Progenitor cell of endocrine pancreas (in vitro differentiated cells): ENCODE data around the gene TMEM214. TPM values are rescaled to one million over a fixed set of nuclear protein-coding genes. Genes with fewer than 3 reads are reported as not detected.

Experiments used
- DNase-seq: peaks from one replicate; pipeline ENCODE4 v3.0.0; 2021; ENCODE audit warnings: low spot score; ENCODE audit not compliant: unreplicated experiment
- H3K27ac Mint-ChIP-seq: 2 replicates; pipeline ENCODE4 v1.8.0; 2021; ENCODE audit warnings: mild to moderate bottlenecking, moderate library complexity, mixed read lengths
- H3K27me3 Mint-ChIP-seq: 2 replicates; pipeline ENCODE4 v1.8.0; 2021; ENCODE audit warnings: mixed read lengths
- H3K36me3 Mint-ChIP-seq: 2 replicates; pipeline ENCODE4 v1.8.0; 2022; ENCODE audit warnings: mixed read lengths; ENCODE audit not compliant: insufficient read depth
- H3K4me1 Mint-ChIP-seq: 2 replicates; pipeline ENCODE4 v1.8.0; 2021; ENCODE audit warnings: low read depth, mixed read lengths
- H3K4me3 Mint-ChIP-seq: 2 replicates; pipeline ENCODE4 v1.8.0; 2021; ENCODE audit warnings: low read depth, mild to moderate bottlenecking, moderate library complexity, mixed read lengths
- H3K9me3 Mint-ChIP-seq: 2 replicates; pipeline ENCODE4 v1.8.0; 2021; ENCODE audit warnings: low read depth, mixed read lengths
- CTCF ChIP-seq: fragments of 200-600 bp; sonication (generic); IDR thresholded peaks from one replicate; pipeline ENCODE4 v1.5.0; 2021; ENCODE audit warnings: antibody characterized with exemption, mild to moderate bottlenecking; ENCODE audit not compliant: unreplicated experiment
- long read RNA-seq: library from polyadenylated mRNA; unstranded; transcript quantifications from one replicate; pipeline ENCODE4 v2.0.0, GENCODE V29; 2020
- total RNA-seq: library from RNA; stranded (reverse); gene quantifications from 2 replicates; pipeline ENCODE4 v1.2.1, GENCODE V29; 2021

Gene TMEM214
- total RNA-seq: 54.0 and 55.2 TPM in 2 replicates
- long read RNA-seq, partial matches to known transcripts: 2 of 3 reads
- long read RNA-seq, other reads (novel, unspliced or antisense): 1 of 3 reads

- H3K9me3 Mint-ChIP-seq: no peaks in the 10 kb centered on the region
- peak within 1 kb of the TSS; percentile 93 for H3K4me3 Mint-ChIP-seq
- peak within 1 kb of the TSS; percentile 92 for H3K27ac Mint-ChIP-seq
- TF ChIP-seq CTCF: peak; percentile 27
- H3K27me3 Mint-ChIP-seq: no peaks in the 10 kb centered on the region
- peak; percentile 74 for DNase-seq
- H3K36me3 Mint-ChIP-seq: peaks cover 5% of the 10 kb centered on the region
- peaks cover 12% of the 10 kb centered on the region for H3K4me1 Mint-ChIP-seq
Measured at GRCh38 chr2:27032495-27033252, at the start of gene TMEM214. TSS of gene TMEM214 (plus strand) at chr2:27032965. CDS start at chr2:27033016, 51 bp downstream.

- Mint-ChIP-seq H3K27ac (no peak overlapping the region), H3K9me3 (no peaks in the 10 kb centered on the region), H3K4me1 (peaks cover 3% of the 10 kb centered on the region), H3K36me3 (no peaks in the 10 kb centered on the region), H3K4me3 (no peak overlapping the region), H3K27me3 (peaks cover 3% of the 10 kb centered on the region)
- no peak for TF ChIP-seq CTCF
- no peak for DNase-seq
Measured at GRCh38 chr2:26983746-26984145, 49.0 kb upstream of the TMEM214 start.

- DNase-seq: no peak
- H3K4me1 Mint-ChIP-seq: peaks cover 3% of the 10 kb centered on the region
- no peak overlapping the region for H3K27ac Mint-ChIP-seq
- H3K36me3 Mint-ChIP-seq: no peaks in the 10 kb centered on the region
- no peaks in the 10 kb centered on the region for H3K9me3 Mint-ChIP-seq
- H3K4me3 Mint-ChIP-seq: no peak overlapping the region
- H3K27me3 Mint-ChIP-seq: no peaks in the 10 kb centered on the region
- TF ChIP-seq CTCF: no peak
Measured at GRCh38 chr2:26985807-26986206, 47.0 kb upstream of the TMEM214 start.

- no peak for TF ChIP-seq CTCF
- Mint-ChIP-seq H3K9me3 (no peaks in the 10 kb centered on the region), H3K36me3 (no peaks in the 10 kb centered on the region), H3K4me3 (no peak overlapping the region), H3K4me1 (peaks cover 3% of the 10 kb centered on the region), H3K27ac (no peak overlapping the region), H3K27me3 (no peaks in the 10 kb centered on the region)
- DNase-seq: no peak
Measured at GRCh38 chr2:26986576-26986975, 46.2 kb upstream of the TMEM214 start.

GRCh38 chr2:26988058-26988860, 44.5 kb upstream of the TMEM214 start:
- Mint-ChIP-seq H3K4me1 (peaks cover 2% of the 10 kb centered on the region), H3K9me3 (no peaks in the 10 kb centered on the region), H3K27me3 (no peaks in the 10 kb centered on the region), H3K4me3 (no peak overlapping the region), H3K36me3 (no peaks in the 10 kb centered on the region), H3K27ac (no peak overlapping the region)
- no peak for TF ChIP-seq CTCF
- DNase-seq: no peak
